ENCODE results near the gene RAP1GAP2.

RAP1GAP2 gene

DNA sequence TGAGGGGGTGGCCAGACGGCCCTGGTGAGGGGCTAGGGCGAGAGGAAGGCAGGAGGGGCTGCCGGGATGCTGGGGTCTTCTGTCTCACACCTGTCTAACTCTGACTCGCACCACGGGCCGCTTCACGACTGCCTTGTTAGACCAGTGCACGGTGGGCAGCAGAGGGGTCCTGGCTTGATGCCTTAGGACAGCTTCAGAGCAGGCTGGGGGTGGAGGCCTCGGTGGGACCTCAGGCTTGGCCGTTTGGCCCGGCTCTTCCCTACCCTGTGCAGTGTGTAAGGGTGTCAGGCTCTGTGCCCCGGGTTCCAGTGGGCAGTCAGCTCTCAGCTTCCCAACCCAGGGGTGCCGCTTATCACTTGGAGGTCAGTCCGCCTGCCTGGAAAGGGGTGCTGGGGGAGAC is 166.5 kb downstream of the RAP1GAP2 start:
- peaks cover 5% of the 10 kb centered on the region for H3K4me1 ChIP-seq (ENCODE audit: control insufficient read depth, low read length)
- no peak for TF ChIP-seq CTCF (IDR thresholded peaks at IDR 0.05; ENCODE audit: low read depth, low read length, poor library complexity, severe bottlenecking)
- no peak for TF ChIP-seq EZH2phosphoT487 (IDR thresholded peaks at IDR 0.05; ENCODE audit: borderline replicate concordance, low read length)
- no peaks in the 10 kb centered on the region for H3K9me2 ChIP-seq (replicated peaks; ENCODE audit: control insufficient read depth, low read length)
- peaks cover 1% of the 10 kb centered on the region; the same call in 1 of the 2 replicates for H3K79me2 ChIP-seq (ENCODE audit: control insufficient read depth, low read length)
- H3K27ac ChIP-seq (ENCODE audit: low read depth, low read length), result no peak overlapping the region
- no peaks in the 10 kb centered on the region for H4K20me1 ChIP-seq (ENCODE audit: control insufficient read depth, insufficient read depth, low read depth, low read length)
- H3K4me2 ChIP-seq (ENCODE audit: low read length), result no peak overlapping the region
- H3K36me3 ChIP-seq (ENCODE audit: control insufficient read depth, low read length), result peaks cover 16% of the 10 kb centered on the region; the same call in 1 of the 2 replicates
- no peaks in the 10 kb centered on the region for H3F3A ChIP-seq (ENCODE audit: control insufficient read depth, insufficient read depth)
- no peaks in the 10 kb centered on the region for H3K27me3 ChIP-seq (ENCODE audit: control insufficient read depth, low read length)
- H3K9me3 ChIP-seq (ENCODE audit: control insufficient read depth, insufficient read depth, low read length), result no peaks in the 10 kb centered on the region
- H3K4me3 ChIP-seq (ENCODE audit: low read length), result no peak overlapping the region

DNA sequence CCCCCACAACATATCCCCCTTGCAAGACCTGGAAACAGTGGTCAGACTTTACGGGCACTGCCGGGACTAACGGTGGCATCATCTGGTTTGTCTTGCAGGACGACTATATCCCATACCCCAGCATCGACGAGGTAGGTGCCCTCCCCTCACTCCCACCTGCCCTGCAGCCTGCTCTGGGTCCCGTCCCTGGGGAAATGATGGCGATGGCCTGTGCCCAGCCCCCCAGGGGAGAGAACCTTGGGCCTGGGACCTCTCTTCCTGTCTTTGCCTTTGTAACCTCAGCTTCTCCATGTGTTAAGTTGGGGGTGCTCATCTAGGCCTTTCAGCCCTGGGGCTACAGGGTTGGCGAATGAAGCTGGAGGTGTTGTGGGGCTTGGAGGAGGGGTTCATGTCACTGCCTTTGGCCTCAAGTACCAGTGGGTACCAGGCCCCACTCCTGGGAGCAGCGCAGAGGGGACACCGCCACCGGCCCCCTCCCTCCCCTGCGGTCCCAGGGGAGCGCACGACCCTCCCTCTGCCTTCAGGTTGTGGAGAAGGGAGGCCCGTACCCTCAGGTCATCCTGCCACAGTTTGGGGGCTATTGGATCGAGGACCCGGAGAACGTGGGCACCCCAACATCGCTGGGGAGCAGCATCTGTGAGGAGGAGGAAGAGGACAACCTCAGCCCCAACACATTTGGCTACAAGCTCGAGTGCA is 167.2 kb downstream of the RAP1GAP2 start:
- TF ChIP-seq EZH2phosphoT487 (IDR thresholded peaks at IDR 0.05; ENCODE audit: borderline replicate concordance, low read length), result no peak
- TF ChIP-seq CTCF (IDR thresholded peaks at IDR 0.05; ENCODE audit: low read depth, low read length, poor library complexity, severe bottlenecking), result no peak

GRCh38 chr17:2964028-2964356 is 167.8 kb downstream of the RAP1GAP2 start:
- TF ChIP-seq EZH2phosphoT487 (IDR thresholded peaks at IDR 0.05; ENCODE audit: borderline replicate concordance, low read length), result no peak
- no peak for TF ChIP-seq CTCF (IDR thresholded peaks at IDR 0.05; ENCODE audit: low read depth, low read length, poor library complexity, severe bottlenecking)
- H3K27ac ChIP-seq (ENCODE audit: low read depth, low read length), result no peak overlapping the region

More for the DNA sequence above, 167.2 kb downstream of the RAP1GAP2 start:
- Histone ChIP-seq H3K79me2 (ENCODE audit: control insufficient read depth, low read length) (no peaks in the 10 kb centered on the region), H3K36me3 (ENCODE audit: control insufficient read depth, low read length) (peaks cover 19% of the 10 kb centered on the region), H3K9me3 (ENCODE audit: control insufficient read depth, insufficient read depth, low read length) (no peaks in the 10 kb centered on the region), H4K20me1 (ENCODE audit: control insufficient read depth, insufficient read depth, low read depth, low read length) (no peaks in the 10 kb centered on the region), H3K4me3 (ENCODE audit: low read length) (no peak overlapping the region), H3K27ac (ENCODE audit: low read depth, low read length) (no peak overlapping the region), H3F3A (ENCODE audit: control insufficient read depth, insufficient read depth) (no peaks in the 10 kb centered on the region), H3K27me3 (ENCODE audit: control insufficient read depth, low read length) (no peaks in the 10 kb centered on the region), H3K4me1 (ENCODE audit: control insufficient read depth, low read length) (no peaks in the 10 kb centered on the region), H3K4me2 (ENCODE audit: low read length) (no peak overlapping the region), H3K9me2 (replicated peaks; ENCODE audit: control insufficient read depth, low read length) (no peaks in the 10 kb centered on the region)

More at GRCh38 chr17:2964028-2964356, 167.8 kb downstream of the RAP1GAP2 start:
- Histone ChIP-seq H3K79me2 (ENCODE audit: control insufficient read depth, low read length) (no peaks in the 10 kb centered on the region), H3K4me2 (ENCODE audit: low read length) (no peak overlapping the region), H3K4me3 (ENCODE audit: low read length) (no peak overlapping the region), H3K36me3 (ENCODE audit: control insufficient read depth, low read length) (peaks cover 19% of the 10 kb centered on the region), H3K4me1 (ENCODE audit: control insufficient read depth, low read length) (no peaks in the 10 kb centered on the region), H3K9me3 (ENCODE audit: control insufficient read depth, insufficient read depth, low read length) (no peaks in the 10 kb centered on the region), H4K20me1 (ENCODE audit: control insufficient read depth, insufficient read depth, low read depth, low read length) (no peaks in the 10 kb centered on the region), H3K9me2 (replicated peaks; ENCODE audit: control insufficient read depth, low read length) (no peaks in the 10 kb centered on the region), H3K27me3 (ENCODE audit: control insufficient read depth, low read length) (no peaks in the 10 kb centered on the region), H3F3A (ENCODE audit: control insufficient read depth, insufficient read depth) (no peaks in the 10 kb centered on the region)

All from DOHH2 (cell line).